Ascending aorta (tissue), 2 donors: Measurements from ENCODE around the gene CR1. TPM values are rescaled to one million over a fixed set of nuclear protein-coding genes. Genes with fewer than 3 reads are reported as not detected.
"Not testable (repeated sequence)": the region's sequence is repeated elsewhere in the genome, so short reads cannot be mapped to it uniquely, and the experiment has no call there.

ENCODE experiments used
- DNase-seq, 2 donors: peaks; one replicate each; pipeline ENCODE4 v3.0.0-alpha.2; 2019; ENCODE audit warnings: low spot score in 2 of 2
- H3K27ac ChIP-seq, 2 donors: fragments of 200-600 bp; sonication (generic); one replicate each; pipeline ENCODE4 v1.5.1; 2016 to 2017; ENCODE audit warnings: mild to moderate bottlenecking in 1 of 2
- H3K27me3 ChIP-seq: fragments of 200-600 bp; sonication (generic); one replicate; pipeline ENCODE4 v1.5.1; 2017
- H3K36me3 ChIP-seq, 2 donors: fragments of 200-600 bp; sonication (generic); one replicate each; pipeline ENCODE4 v1.5.1; 2016
- H3K4me1 ChIP-seq, 2 donors: fragments of 200-600 bp; sonication (generic); one replicate each; pipeline ENCODE4 v1.5.1; 2016 to 2017; ENCODE audit warnings: mild to moderate bottlenecking in 1 of 2
- H3K4me3 ChIP-seq, 2 donors: fragments of 200-600 bp; sonication (generic); one replicate each; pipeline ENCODE4 v1.5.1; 2016 to 2017; ENCODE audit warnings: mild to moderate bottlenecking in 1 of 2
- H3K9me3 ChIP-seq, 2 donors: fragments of 200-600 bp; sonication (generic); one replicate each; pipeline ENCODE4 v1.5.1; 2016
- CTCF ChIP-seq, 3 experiments: fragments of 200-600 bp in 2 of 3; fragments of 450-650 bp in 1 of 3; sonication (generic) in 2 of 3; IDR thresholded peaks; one replicate each; pipeline ENCODE4 v1.5.1; 2016 to 2019; ENCODE audit warnings: antibody characterized with exemption in 3 of 3, mild to moderate bottlenecking in 1 of 3, moderate library complexity in 1 of 3
- intact Hi-C: fragments of 100-400 bp; cut with DNase I; formaldehyde crosslinking; loops from one replicate; pipeline ENCODE4 v1.15.1; 2023
- total RNA-seq: library from RNA; depleted of rRNA; stranded (reverse); fragments of >200 nt; gene quantifications from one replicate; pipeline ENCODE4 v1.1.0, GENCODE V29; 2016

Gene CR1
- total RNA-seq, 1 donor from 2014 or later, result 8.4 TPM

GRCh38 chr1:207474210-207474609, 21.7 kb upstream of the CR1 start:
- Histone ChIP-seq H3K9me3 (no peaks in the 10 kb centered on the region), H3K36me3 (no peaks in the 10 kb centered on the region), H3K4me1 (no peaks in the 10 kb centered on the region), H3K4me3 (no peak overlapping the region), H3K27me3 (no peaks in the 10 kb centered on the region), H3K27ac (no peak overlapping the region)
- DNase-seq, result no peak
- intact Hi-C loops, result no loop called here
- no peak for TF ChIP-seq CTCF (IDR thresholded peaks at IDR 0.05)

- H3K4me1 ChIP-seq, result no peaks in the 10 kb centered on the region
- intact Hi-C loops, result no loop called here
- no peak for TF ChIP-seq CTCF (IDR thresholded peaks at IDR 0.05)
- H3K4me3 ChIP-seq, result no peak overlapping the region
- no peak overlapping the region for H3K27ac ChIP-seq
- no peaks in the 10 kb centered on the region for H3K9me3 ChIP-seq
- peaks cover 4% of the 10 kb centered on the region for H3K27me3 ChIP-seq
- DNase-seq, result no peak
- H3K36me3 ChIP-seq, result no peaks in the 10 kb centered on the region
These were observed 9.8 kb upstream of the CR1 start for GRCh38 chr1:207486198-207486597.

- no peaks in the 10 kb centered on the region for H3K4me1 ChIP-seq
These were observed 8.3 kb upstream of the CR1 start for GRCh38 chr1:207487636-207488035.

GRCh38 chr1:207493212-207493611, 2.7 kb upstream of the CR1 start:
- intact Hi-C loops, result no loop called here
- H3K27me3 ChIP-seq, result peaks cover 4% of the 10 kb centered on the region
- TF ChIP-seq CTCF (IDR thresholded peaks at IDR 0.05), result no peak

More at GRCh38 chr1:207487636-207488035, 8.3 kb upstream of the CR1 start:
- TF ChIP-seq CTCF (IDR thresholded peaks at IDR 0.05), result no peak
- intact Hi-C loops, result no loop called here
- H3K27ac ChIP-seq, result no peak overlapping the region
- H3K27me3 ChIP-seq, result peaks cover 4% of the 10 kb centered on the region
- no peak for DNase-seq
- H3K9me3 ChIP-seq, result no peaks in the 10 kb centered on the region
- no peak overlapping the region for H3K4me3 ChIP-seq
- H3K36me3 ChIP-seq, result no peaks in the 10 kb centered on the region

GRCh38 chr1:207494171-207494570, 1.8 kb upstream of the CR1 start:
- intact Hi-C loops, result no loop called here
- no peak overlapping the region for H3K27ac ChIP-seq
- H3K27me3 ChIP-seq, result no peaks in the 10 kb centered on the region
- H3K9me3 ChIP-seq, result no peaks in the 10 kb centered on the region
- H3K4me1 ChIP-seq, result no peaks in the 10 kb centered on the region
- no peak overlapping the region for H3K4me3 ChIP-seq
- no peak for DNase-seq
- TF ChIP-seq CTCF (IDR thresholded peaks at IDR 0.05), result no peak
- no peaks in the 10 kb centered on the region for H3K36me3 ChIP-seq

More at GRCh38 chr1:207493212-207493611, 2.7 kb upstream of the CR1 start:
- Histone ChIP-seq H3K36me3 (no peaks in the 10 kb centered on the region), H3K27ac (no peak overlapping the region), H3K4me1 (no peaks in the 10 kb centered on the region), H3K4me3 (no peak overlapping the region), H3K9me3 (no peaks in the 10 kb centered on the region)
- no peak for DNase-seq

GRCh38 chr1:207495281-207495680, 676 bp upstream of the CR1 start:
- H3K27ac ChIP-seq, H3K36me3 ChIP-seq, DNase-seq, H3K9me3 ChIP-seq, intact Hi-C loops, H3K4me1 ChIP-seq, H3K4me3 ChIP-seq, H3K27me3 ChIP-seq: not testable (repeated sequence)
